SK-N-MC (cell line): ENCODE measurements around the gene RAB29.

Source experiments
- EZH2 ChIP-seq: fragments of 200-600 bp; sonication (generic); IDR thresholded peaks from one replicate; pipeline ENCODE4 v1.6.1; 2017; ENCODE audit warnings: antibody characterized with exemption
- FOXP2 ChIP-seq: optimal IDR thresholded peaks from 2 replicates; pipeline ENCODE3; 2011; ENCODE audit warnings: mild to moderate bottlenecking, moderate library complexity; ENCODE audit not compliant: insufficient read depth; ENCODE audit errors: extremely low read length, control extremely low read depth
- POLR2AphosphoS5 ChIP-seq: IDR thresholded peaks from 2 replicates; pipeline ENCODE4 v1.6.1; 2012; ENCODE audit warnings: mild to moderate bottlenecking, low read depth, low read length, borderline replicate concordance

GRCh38 chr1:205754857-205755256 lies 20.4 kb downstream of the RAB29 start:
- TF ChIP-seq POLR2AphosphoS5 (no peak), EZH2 (no peak), FOXP2 (no peak)
